HG03521 (cell line): Measurements from ENCODE around the gene TVP23B.
"Not testable (repeated sequence)": the region's sequence is repeated elsewhere in the genome, so short reads cannot be mapped to it uniquely, and the experiment has no call there.

Experiments
- ATAC-seq: cut with Tn5 transposase; IDR thresholded peaks from one replicate; pipeline ENCODE4 v1.9.1; 2021; ENCODE audit warnings: mild to moderate bottlenecking, moderate library complexity; ENCODE audit not compliant: unreplicated experiment

TVP23B gene

DNA sequence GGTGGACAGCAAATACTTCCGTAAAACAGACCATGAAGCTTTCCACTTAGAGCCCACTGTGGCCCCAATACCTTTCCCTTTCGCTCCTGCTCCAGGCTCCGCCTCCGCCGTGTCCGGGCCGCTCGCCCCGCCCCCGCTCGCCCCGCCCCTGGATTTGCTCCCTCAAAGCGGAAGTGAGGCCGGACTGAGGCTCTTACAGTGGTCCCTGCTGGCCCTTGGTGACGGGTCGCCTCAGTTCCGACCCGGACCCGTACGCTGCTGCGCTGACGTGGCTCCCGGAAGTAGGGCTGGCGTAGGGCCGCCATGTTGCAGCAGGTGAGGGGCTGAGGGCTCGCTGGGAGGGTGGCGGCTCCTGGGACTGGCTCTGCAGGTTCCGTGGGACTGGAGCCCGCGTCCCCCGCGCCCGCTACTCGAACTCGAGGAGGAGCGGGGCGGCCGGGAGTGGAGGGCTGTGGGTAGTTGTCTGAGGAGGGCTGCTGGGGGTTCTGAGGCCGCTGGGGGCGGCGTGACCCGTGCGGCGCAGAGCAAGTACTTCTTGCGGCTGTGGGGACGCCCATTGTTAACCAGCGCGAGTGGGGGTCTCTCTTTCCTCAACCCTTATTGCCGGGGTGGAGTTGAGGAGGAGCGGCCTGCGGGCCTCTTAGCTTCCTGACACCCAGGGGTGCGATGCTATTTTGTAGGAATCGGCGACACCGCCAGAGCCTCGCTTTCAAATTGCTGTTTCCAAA is at the start of gene TVP23B:
TVP23B (plus strand) TSS at position 193 of the 728 bp plus-strand sequence; CDS start at position 304, 111 bp downstream.
- ATAC-seq: peak; percentile 100

- not testable (repeated sequence) for ATAC-seq
Observed at GRCh38 chr17:18732438-18732837, 48.5 kb upstream of the TVP23B start.

- not testable (repeated sequence) for ATAC-seq
Observed at GRCh38 chr17:18733350-18733749, 47.6 kb upstream of the TVP23B start.

DNA sequence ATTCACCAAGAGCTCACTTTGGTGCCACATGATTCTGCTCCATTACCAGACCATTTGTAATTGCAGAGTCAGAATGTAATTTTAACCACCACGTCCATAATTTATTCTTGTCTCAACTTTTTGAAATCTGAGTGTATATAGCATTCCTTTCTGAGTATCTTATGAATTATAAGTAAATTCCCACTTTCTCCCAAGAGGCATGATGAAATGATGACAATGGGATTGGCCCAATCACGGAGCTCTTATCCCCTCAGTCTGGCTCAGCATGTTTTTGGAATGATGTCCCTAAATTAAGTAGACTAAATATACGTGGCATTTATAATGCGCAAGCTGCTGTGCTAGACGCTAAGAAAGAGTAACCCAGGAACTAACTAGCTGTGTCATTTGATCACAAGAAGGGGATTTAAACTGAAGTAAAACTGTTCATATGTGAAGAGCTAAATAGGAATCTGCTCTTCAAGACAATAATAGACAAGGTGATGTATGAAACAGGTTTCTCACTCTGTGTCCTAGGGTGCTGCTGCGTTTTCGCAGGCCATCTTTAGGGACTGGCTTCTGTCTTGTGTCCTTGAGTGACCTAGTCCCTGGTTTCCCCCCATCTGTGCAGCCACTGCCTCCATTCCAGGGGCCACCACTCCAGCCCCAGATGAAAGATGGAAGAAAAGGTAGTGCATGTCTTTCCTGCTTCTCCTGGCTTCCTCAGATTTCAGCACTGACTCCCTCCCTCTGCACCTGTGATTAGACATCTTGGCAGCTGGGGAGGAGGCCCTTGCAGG is 41.2 kb upstream of the TVP23B start:
- ATAC-seq: not testable (repeated sequence)

DNA sequence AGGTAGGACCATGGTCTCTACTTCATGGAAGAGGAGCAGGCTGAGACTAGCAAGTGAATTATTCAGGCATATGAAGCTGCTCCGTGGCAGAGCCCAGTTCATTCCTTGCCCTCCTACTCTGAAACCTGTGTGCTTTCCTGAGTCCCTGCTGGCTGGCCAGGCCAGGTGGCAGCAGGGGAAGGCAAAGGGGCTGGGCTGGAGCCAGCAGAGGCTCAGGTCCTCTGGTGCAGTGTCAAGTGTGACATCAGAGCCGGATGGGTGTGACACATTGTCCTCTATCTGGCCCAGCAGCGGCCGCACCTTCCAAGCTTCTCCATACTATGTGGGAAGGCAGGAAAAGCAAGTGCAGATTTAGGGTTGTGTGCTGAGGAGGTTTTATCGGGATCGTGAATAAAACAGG is 39.8 kb upstream of the TVP23B start:
- not testable (repeated sequence) for ATAC-seq

DNA sequence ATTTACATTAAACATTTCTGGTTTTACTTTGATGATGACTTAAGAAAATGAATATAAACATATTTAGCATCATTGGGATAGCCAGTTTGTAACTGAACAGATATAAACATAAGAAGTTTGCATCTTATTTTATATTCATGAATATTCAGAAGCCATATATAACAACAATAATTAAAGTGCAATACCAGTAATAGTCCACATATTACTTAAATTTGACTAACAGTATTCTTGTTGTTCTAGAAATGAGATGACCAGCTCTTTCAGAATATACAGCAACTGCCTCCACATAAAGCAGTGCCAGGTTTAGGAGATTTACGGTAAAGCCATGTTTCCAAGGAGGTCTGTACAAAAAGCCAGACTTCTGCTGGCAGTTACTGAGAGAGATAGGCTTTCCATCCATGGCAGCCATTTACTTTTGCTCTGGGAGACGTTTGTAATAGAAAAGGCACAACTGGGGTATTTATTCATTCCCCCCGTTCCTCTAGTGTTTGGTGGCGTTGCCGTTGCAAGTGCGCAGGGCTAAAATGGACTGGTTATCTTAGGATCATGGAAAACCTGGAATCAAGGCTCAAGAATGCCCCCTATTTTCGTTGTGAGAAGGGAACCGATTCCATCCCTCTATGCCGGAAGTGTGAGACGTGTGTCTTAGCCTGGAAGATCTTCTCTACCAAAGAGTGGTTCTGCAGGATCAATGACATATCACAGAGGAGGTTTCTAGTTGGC is 37.1 kb upstream of the TVP23B start, which contains the start of gene FBXW10:
FBXW10 (plus strand) TSS at position 356 of the 723 bp plus-strand sequence; CDS start at position 547, 191 bp downstream.
- not testable (repeated sequence) for ATAC-seq

DNA sequence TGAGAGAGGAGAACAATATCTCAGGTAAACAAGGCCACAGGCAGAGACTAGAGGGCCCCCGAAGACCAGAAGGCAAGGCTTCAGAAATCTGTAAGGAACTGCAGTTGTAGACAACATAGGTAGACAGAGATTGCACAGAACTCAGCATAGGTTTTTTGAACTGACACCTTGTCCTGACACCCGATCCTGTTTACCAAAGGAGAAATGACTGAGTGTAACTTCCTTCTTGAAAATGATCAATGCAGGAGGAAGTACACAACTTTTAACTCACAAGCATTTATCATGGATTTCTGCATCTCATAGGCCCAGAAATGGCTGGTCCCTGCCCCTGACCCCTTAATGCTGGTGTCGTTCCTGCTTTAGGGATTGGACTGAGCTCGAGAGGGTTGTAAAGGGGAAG is 36.3 kb upstream of the TVP23B start:
- ATAC-seq: not testable (repeated sequence)

DNA sequence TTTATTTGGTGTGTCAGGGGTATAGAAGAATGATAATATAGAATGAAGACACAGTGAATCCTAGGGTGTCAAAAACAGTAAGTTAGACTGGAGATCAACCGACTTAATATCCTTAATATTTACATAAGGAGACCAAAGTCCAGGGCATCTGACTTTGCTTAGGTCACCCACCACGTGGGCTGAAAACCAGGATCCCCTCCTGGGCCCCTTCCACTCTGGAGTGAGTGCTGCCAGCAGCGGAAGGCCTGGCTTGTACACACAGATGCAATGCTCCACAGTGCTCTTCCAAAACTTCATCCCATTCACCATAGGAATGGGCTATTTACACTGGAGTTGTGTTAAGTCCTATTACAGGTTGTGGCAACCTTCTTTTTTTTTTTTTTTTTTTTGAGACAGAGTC is 34.4 kb upstream of the TVP23B start:
- not testable (repeated sequence) for ATAC-seq

DNA sequence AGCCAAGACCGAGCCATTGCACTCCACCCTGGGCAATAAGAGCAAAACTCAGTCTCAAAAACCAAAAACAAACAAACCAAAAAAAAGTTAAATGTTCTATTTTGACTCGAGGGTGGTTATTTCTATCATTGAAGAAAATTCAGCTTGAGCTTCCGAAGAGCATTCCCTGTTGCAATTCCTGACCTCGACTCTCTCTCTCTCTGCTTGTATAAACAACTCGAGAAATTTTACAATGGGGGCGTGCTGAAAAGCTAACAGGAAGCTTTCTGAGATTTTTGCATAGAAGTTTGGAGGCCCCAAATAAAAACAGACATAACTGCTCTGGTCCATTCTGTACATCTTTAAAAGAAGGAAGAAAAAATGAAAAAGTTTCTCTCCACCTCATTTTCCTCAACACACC is 33.5 kb upstream of the TVP23B start:
- ATAC-seq: not testable (repeated sequence)

DNA sequence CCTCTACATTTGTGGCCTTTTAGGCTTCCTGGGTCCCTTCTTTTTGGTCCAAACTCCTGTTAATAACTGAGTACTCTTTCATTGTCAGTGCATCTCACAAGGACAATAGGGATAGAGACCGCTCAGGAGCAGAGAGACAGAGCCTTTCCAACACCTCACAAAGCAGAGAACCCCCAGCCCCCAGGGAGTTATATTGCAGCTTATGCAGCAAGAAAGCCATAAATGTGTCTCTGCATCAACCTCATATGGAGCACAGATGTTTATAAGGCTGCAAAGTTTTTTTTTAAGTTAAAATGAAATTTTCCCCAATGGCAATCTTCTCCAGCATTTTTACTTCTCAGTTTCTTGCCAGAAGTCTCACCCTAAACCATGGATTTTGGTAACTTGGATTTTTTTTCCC is 30.7 kb upstream of the TVP23B start:
- not testable (repeated sequence) for ATAC-seq

- not testable (repeated sequence) for ATAC-seq
Observed at GRCh38 chr17:18753829-18754409, 27.1 kb upstream of the TVP23B start.

DNA sequence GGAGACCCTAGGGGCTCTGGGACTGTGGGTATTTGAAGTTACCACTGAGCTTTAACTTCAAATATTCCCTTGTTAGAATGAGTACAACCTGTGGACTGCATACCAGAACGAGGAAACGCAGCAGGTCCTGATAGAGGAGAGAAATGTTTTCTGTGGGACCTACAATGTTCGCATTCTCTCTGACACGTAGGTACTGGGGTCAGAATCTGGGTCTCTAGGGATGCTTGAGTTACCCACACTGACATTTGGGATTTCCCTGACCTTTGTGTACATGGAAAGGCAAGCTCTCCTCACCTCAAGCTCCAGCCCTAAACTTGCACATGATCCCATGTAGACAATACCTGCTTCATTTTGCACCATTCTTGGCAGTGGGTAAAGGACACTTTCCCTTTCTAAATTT is 25.0 kb upstream of the TVP23B start:
- ATAC-seq: not testable (repeated sequence)

GRCh38 chr17:18757368-18758044 is 23.5 kb upstream of the TVP23B start:
- not testable (repeated sequence) for ATAC-seq

DNA sequence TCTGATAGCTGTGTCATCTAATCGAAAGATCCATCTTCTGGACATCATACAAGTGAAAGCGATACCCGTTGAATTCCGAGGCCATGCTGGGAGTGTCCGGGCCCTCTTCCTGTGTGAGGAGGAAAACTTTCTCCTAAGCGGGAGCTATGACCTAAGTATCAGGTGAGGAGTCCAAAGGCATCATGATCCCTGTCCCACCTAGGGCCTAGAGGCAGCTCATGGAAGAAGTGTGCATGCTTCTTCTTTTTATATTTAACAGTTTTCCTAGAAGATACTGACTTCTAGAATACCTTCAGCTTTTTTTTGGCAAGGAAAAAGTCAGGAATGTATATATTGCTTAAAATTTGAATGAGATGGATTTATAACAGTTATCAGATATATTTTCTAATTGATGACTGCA is 22.6 kb upstream of the TVP23B start:
- ATAC-seq: not testable (repeated sequence)

GRCh38 chr17:18760221-18760620 is 20.8 kb upstream of the TVP23B start:
- not testable (repeated sequence) for ATAC-seq

GRCh38 chr17:18770572-18770971 is 10.4 kb upstream of the TVP23B start:
- not testable (repeated sequence) for ATAC-seq

DNA sequence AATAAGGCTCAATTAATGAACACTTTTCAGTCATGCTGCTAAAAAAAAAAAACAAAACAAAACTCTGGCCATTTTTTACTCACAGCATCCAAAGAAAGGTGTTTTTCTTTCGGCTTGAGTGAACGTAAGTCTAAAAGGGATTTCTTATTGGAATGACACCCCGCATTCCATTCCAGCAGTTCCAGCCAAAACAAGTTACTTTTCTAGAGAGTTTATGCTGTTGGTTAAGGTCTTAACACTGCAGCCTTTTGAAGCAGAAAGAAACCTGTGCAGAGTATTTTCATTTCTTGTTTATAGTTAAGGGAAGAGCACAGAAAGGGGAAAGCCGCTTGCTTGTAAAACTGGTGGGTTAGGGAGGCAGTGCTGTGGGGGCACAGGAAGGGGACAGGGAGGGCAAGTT is 9.9 kb upstream of the TVP23B start:
- ATAC-seq: not testable (repeated sequence)

GRCh38 chr17:18772471-18772870 is 8.5 kb upstream of the TVP23B start:
- no peak for ATAC-seq

- not testable (repeated sequence) for ATAC-seq
Observed at GRCh38 chr17:18781805-18782204, 822 bp downstream of the TVP23B start.

DNA sequence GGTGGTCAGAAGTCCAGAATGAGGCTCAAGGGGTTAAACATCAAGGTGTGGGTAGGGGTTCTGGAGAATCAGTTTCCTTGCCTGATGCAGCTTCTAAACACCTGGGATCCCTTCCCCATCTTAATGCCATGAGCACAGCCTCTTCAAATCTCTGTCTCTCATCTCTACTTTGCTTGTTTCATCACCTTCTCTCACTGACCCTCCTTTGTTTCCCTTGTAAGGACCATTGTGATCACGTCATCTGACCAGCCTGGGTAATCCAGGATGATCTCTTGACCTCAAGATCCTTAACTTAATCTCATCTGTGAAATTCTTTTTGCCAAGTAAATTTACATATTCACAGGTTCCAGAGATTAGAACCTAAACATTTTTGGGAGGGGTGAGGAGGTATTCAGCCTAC is 5.0 kb downstream of the TVP23B start:
- not testable (repeated sequence) for ATAC-seq
